Mesenchymal stem cell (in vitro differentiated cells and primary cell): ENCODE measurements around the gene PRRX1.

Experiments used
- DNase-seq: peaks from one replicate; pipeline ENCODE4 v3.0.0-alpha.2; 2013
- H2AFZ ChIP-seq: one replicate; pipeline ENCODE4 v1.6.1; 2013; ENCODE audit warnings: low read depth, mild to moderate bottlenecking, control low read depth, inconsistent platforms, low read length, moderate library complexity
- H2AK5ac ChIP-seq: 2 replicates; pipeline ENCODE4 v1.6.1; 2013; ENCODE audit warnings: low read length, moderate library complexity, mild to moderate bottlenecking, inconsistent platforms; ENCODE audit not compliant: severe bottlenecking
- H2BK120ac ChIP-seq: one replicate; pipeline ENCODE4 v1.6.1; 2013; ENCODE audit warnings: low read depth, mild to moderate bottlenecking, inconsistent platforms, low read length, moderate library complexity
- H2BK12ac ChIP-seq, 2 experiments: one replicate each; pipeline ENCODE4 v1.6.1; 2013; ENCODE audit warnings: inconsistent platforms in 2 of 2, low read length in 2 of 2, mild to moderate bottlenecking in 2 of 2, moderate library complexity in 2 of 2, control low read depth in 1 of 2
- H2BK15ac ChIP-seq: one replicate; pipeline ENCODE4 v1.6.1; 2013; ENCODE audit warnings: mild to moderate bottlenecking, low read depth, inconsistent platforms; ENCODE audit not compliant: poor library complexity, severe bottlenecking
- H2BK5ac ChIP-seq: 2 replicates; pipeline ENCODE4 v1.6.1; 2013; ENCODE audit warnings: low read depth, mild to moderate bottlenecking, low read length, control low read depth, inconsistent platforms; ENCODE audit not compliant: poor library complexity, severe bottlenecking
- H3K14ac ChIP-seq, 2 experiments: one replicate each; pipeline ENCODE4 v1.6.1; 2013; ENCODE audit warnings: inconsistent platforms in 2 of 2, low read length in 2 of 2, control low read depth in 1 of 2, mild to moderate bottlenecking in 1 of 2, moderate library complexity in 1 of 2
- H3K18ac ChIP-seq, 2 experiments: one replicate each; pipeline ENCODE4 v1.6.1; 2013; ENCODE audit warnings: inconsistent platforms in 2 of 2, low read length in 2 of 2, control low read depth in 1 of 2, low read depth in 1 of 2, mild to moderate bottlenecking in 1 of 2
- H3K23ac ChIP-seq, 2 experiments: one replicate each; pipeline ENCODE4 v1.6.1; 2013; ENCODE audit warnings: inconsistent platforms in 2 of 2, low read length in 2 of 2, mild to moderate bottlenecking in 2 of 2, moderate library complexity in 2 of 2, control low read depth in 1 of 2
- H3K27ac ChIP-seq: 2 replicates; pipeline ENCODE4 v1.5.1; 2013; ENCODE audit warnings: mild to moderate bottlenecking, moderate library complexity, low read length, control low read depth, inconsistent platforms; ENCODE audit not compliant: poor library complexity, severe bottlenecking
- H3K27me3 ChIP-seq, 2 experiments: 2 replicates each; pipeline versions ENCODE4 v1.6.1 to v1.7.0; 2013; ENCODE audit warnings: low read length in 2 of 2, mild to moderate bottlenecking in 2 of 2, moderate library complexity in 2 of 2, control low read depth in 1 of 2, inconsistent platforms in 1 of 2; ENCODE audit not compliant: control insufficient read depth in 1 of 2, insufficient read depth in 1 of 2
- H3K36me3 ChIP-seq, 2 experiments: 2 replicates each; pipeline versions ENCODE4 v1.6.1 to v1.7.0; 2013; ENCODE audit warnings: low read length in 2 of 2, control low read depth in 1 of 2, inconsistent platforms in 1 of 2, low read depth in 1 of 2, mild to moderate bottlenecking in 1 of 2; ENCODE audit not compliant: insufficient read depth in 2 of 2, control insufficient read depth in 1 of 2
- H3K4ac ChIP-seq, 2 experiments: one replicate each; pipeline ENCODE4 v1.6.1; 2013; ENCODE audit warnings: inconsistent platforms in 2 of 2, low read length in 2 of 2, mild to moderate bottlenecking in 2 of 2, moderate library complexity in 2 of 2, control low read depth in 1 of 2, low read depth in 1 of 2
- H3K4me1 ChIP-seq: 2 replicates; pipeline ENCODE4 v1.6.1; 2013; ENCODE audit warnings: low read depth, low read length, control low read depth; ENCODE audit not compliant: control insufficient read depth, insufficient read depth
- H3K4me2 ChIP-seq: 2 replicates; pipeline ENCODE4 v1.6.1; 2013; ENCODE audit warnings: low read length, mild to moderate bottlenecking, inconsistent platforms; ENCODE audit not compliant: poor library complexity, severe bottlenecking
- H3K4me3 ChIP-seq, 2 experiments: 2 replicates each; pipeline versions ENCODE4 v1.5.1 to v1.7.0; 2013; ENCODE audit warnings: low read length in 2 of 2, mild to moderate bottlenecking in 2 of 2, control low read depth in 1 of 2, low read depth in 1 of 2; ENCODE audit not compliant: insufficient read depth in 1 of 2
- H3K79me1 ChIP-seq: replicated peaks from 2 replicates; pipeline ENCODE4 v1.6.1; 2013; ENCODE audit warnings: mild to moderate bottlenecking, control low read depth, low read length, inconsistent platforms; ENCODE audit not compliant: poor library complexity, severe bottlenecking
- H3K9ac ChIP-seq: 2 replicates; pipeline ENCODE4 v1.7.0; 2013; ENCODE audit warnings: mild to moderate bottlenecking, low read length, moderate library complexity
- H3K9me3 ChIP-seq: 2 replicates; pipeline ENCODE4 v1.7.0; 2013; ENCODE audit warnings: mild to moderate bottlenecking, low read length; ENCODE audit not compliant: control insufficient read depth
- H4K8ac ChIP-seq: one replicate; pipeline ENCODE4 v1.6.1; 2013; ENCODE audit warnings: inconsistent platforms, mild to moderate bottlenecking, low read length, moderate library complexity
- H4K91ac ChIP-seq: one replicate; pipeline ENCODE4 v1.6.1; 2013; ENCODE audit warnings: mild to moderate bottlenecking, low read length, inconsistent platforms
- WGBS: methylation state at CpG from one replicate; pipeline ENCODE4 v1.1.7; 2013; ENCODE audit warnings: mixed read lengths; 5-methylcytosine and 5-hydroxymethylcytosine counted together

The PRRX1 gene

GRCh38 chr1:170630977-170631376 is 33.0 kb upstream of the PRRX1 start:
- Histone ChIP-seq H3K4me3 (no peak overlapping the region), H3K36me3 (no peaks in the 10 kb centered on the region), H4K91ac (no peak overlapping the region), H3K79me1 (no peaks in the 10 kb centered on the region), H3K23ac (no peak overlapping the region), H2BK15ac (no peak overlapping the region), H4K8ac (no peak overlapping the region), H2AK5ac (no peak overlapping the region), H3K27ac (no peak overlapping the region), H3K4me1 (no peaks in the 10 kb centered on the region), H3K4ac (no peak overlapping the region), H3K9ac (no peak overlapping the region), H3K18ac (no peak overlapping the region), H3K9me3 (peaks cover 3% of the 10 kb centered on the region), H2BK120ac (no peak overlapping the region), H3K4me2 (no peak overlapping the region), H2AFZ (no peak overlapping the region), H2BK5ac (no peak overlapping the region), H3K27me3 (no peaks in the 10 kb centered on the region), H2BK12ac (no peak overlapping the region), H3K14ac (no peak overlapping the region)
- 83% methylated on average over 7 of the region's 7 CpGs for WGBS
- no peak for DNase-seq

GRCh38 chr1:170634293-170634692 is 29.6 kb upstream of the PRRX1 start:
- no peaks in the 10 kb centered on the region for H3K9me3 ChIP-seq
- H3K27ac ChIP-seq, result no peak overlapping the region
- H3K18ac ChIP-seq, result no peak overlapping the region
- peak; percentile 33 for DNase-seq
- no peak overlapping the region for H3K4me3 ChIP-seq
- no peaks in the 10 kb centered on the region for H3K36me3 ChIP-seq
- H2BK12ac ChIP-seq, result no peak overlapping the region
- H3K4ac ChIP-seq, result no peak overlapping the region
- H3K4me2 ChIP-seq, result no peak overlapping the region
- H4K8ac ChIP-seq, result no peak overlapping the region
- H2AFZ ChIP-seq, result no peak overlapping the region
- no peaks in the 10 kb centered on the region for H3K4me1 ChIP-seq
- no peaks in the 10 kb centered on the region for H3K27me3 ChIP-seq
- no CpG with 5 or more reads among the region's 1 CpG for WGBS
- H3K79me1 ChIP-seq, result no peaks in the 10 kb centered on the region
- H3K9ac ChIP-seq, result no peak overlapping the region
- H2BK5ac ChIP-seq, result no peak overlapping the region
- no peak overlapping the region for H2BK120ac ChIP-seq
- H2AK5ac ChIP-seq, result no peak overlapping the region
- H3K14ac ChIP-seq, result no peak overlapping the region
- H4K91ac ChIP-seq, result no peak overlapping the region
- H2BK15ac ChIP-seq, result no peak overlapping the region
- no peak overlapping the region for H3K23ac ChIP-seq

- no peaks in the 10 kb centered on the region for H3K9me3 ChIP-seq
- H4K91ac ChIP-seq, result no peak overlapping the region
- no peaks in the 10 kb centered on the region for H3K79me1 ChIP-seq
- no peak overlapping the region for H2BK15ac ChIP-seq
- H2AFZ ChIP-seq, result no peak overlapping the region
- no peak overlapping the region for H3K4me2 ChIP-seq
- H3K36me3 ChIP-seq, result no peaks in the 10 kb centered on the region
- no peak for DNase-seq
- no peak overlapping the region for H3K9ac ChIP-seq
- no peak overlapping the region for H3K18ac ChIP-seq
- no peak overlapping the region for H3K27ac ChIP-seq
- H3K14ac ChIP-seq, result no peak overlapping the region
- H2BK5ac ChIP-seq, result no peak overlapping the region
- H2BK120ac ChIP-seq, result no peak overlapping the region
- no peaks in the 10 kb centered on the region for H3K4me1 ChIP-seq
- H2BK12ac ChIP-seq, result no peak overlapping the region
- no peak overlapping the region for H3K23ac ChIP-seq
- H3K27me3 ChIP-seq, result no peaks in the 10 kb centered on the region
- no peak overlapping the region for H2AK5ac ChIP-seq
- H3K4me3 ChIP-seq, result no peak overlapping the region
- no peak overlapping the region for H3K4ac ChIP-seq
- no peak overlapping the region for H4K8ac ChIP-seq
Observed at GRCh38 chr1:170634824-170635410, 29.0 kb upstream of the PRRX1 start.

GRCh38 chr1:170640581-170640980 is 23.4 kb upstream of the PRRX1 start:
- H3K27me3 ChIP-seq, result no peaks in the 10 kb centered on the region
- H3K14ac ChIP-seq, result no peak overlapping the region
- no peak overlapping the region for H2BK120ac ChIP-seq
- DNase-seq, result no peak
- no peaks in the 10 kb centered on the region for H3K36me3 ChIP-seq
- no peak overlapping the region for H2BK5ac ChIP-seq
- no peaks in the 10 kb centered on the region for H3K79me1 ChIP-seq
- no peak overlapping the region for H3K9ac ChIP-seq
- no peak overlapping the region for H3K4me2 ChIP-seq
- no peak overlapping the region for H2BK15ac ChIP-seq
- H3K23ac ChIP-seq, result no peak overlapping the region
- no peak overlapping the region for H3K4ac ChIP-seq
- no peak overlapping the region for H2BK12ac ChIP-seq
- H4K91ac ChIP-seq, result no peak overlapping the region
- no peaks in the 10 kb centered on the region for H3K9me3 ChIP-seq
- H3K4me1 ChIP-seq, result no peaks in the 10 kb centered on the region
- no peak overlapping the region for H2AFZ ChIP-seq
- no peak overlapping the region for H3K4me3 ChIP-seq
- no peak overlapping the region for H3K18ac ChIP-seq
- H4K8ac ChIP-seq, result no peak overlapping the region
- H2AK5ac ChIP-seq, result no peak overlapping the region
- H3K27ac ChIP-seq, result no peak overlapping the region
